Activated T-cell treated with anti-CD3 and anti-CD28 coated beads for 48 hours (primary cell): ENCODE results near the gene DDX53.

Experiments
- DNase-seq: peaks from one replicate; pipeline ENCODE4 v3.0.0-alpha.2; 2020; ENCODE audit warnings: low read depth

DDX53 gene

DNA sequence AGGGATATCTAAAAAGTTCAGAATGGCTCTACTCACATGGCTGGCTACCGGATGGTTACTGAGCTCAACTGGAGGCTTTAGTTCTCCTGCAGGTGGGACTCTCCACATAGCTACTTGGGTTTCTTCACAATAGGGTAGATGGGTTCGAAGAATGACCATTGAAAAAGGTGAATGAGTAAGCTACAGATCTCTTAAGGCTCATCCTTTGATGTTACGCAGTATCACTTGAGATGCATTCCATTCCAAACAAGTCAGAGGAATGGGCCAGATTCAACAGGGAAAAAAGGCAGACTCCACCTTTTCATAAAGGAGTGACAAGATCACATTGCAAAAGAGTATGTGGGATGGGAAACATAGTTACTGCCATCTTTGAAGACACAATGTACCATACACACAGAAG, 52.6 kb downstream of the DDX53 start:
- DNase-seq, result no peak
